ENCODE data around the gene PRR5. TPM values are rescaled to one million over a fixed set of nuclear protein-coding genes. Genes with fewer than 3 reads are reported as not detected.
"Not testable (repeated sequence)": the region's sequence is repeated elsewhere in the genome, so short reads cannot be mapped to it uniquely, and the experiment has no call there.

The PRR5 gene
- total RNA-seq, 1 donor from 2014 or later, result 38.9 TPM

DNA sequence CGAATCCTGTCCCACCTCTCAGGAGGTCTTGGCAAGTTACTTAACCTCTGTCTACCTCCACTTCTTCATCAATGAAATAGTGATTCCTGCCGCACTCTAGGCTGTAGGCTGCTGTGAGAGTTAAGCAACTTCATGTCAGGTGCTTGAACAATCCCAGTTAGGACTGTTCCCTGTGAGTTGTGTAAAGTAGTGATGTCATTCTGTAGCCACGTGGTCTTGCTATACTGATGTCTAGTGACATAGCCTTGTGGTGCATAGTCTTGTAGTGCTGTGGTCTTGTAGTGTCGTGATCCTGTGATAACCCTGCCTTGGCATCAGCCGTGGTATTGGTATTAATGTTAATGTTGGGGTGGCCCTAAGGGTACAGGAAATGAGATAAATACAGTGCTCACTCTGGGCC lies 30.3 kb upstream of the PRR5 start:
- no peak for DNase-seq (ENCODE audit: low spot score)

DNA sequence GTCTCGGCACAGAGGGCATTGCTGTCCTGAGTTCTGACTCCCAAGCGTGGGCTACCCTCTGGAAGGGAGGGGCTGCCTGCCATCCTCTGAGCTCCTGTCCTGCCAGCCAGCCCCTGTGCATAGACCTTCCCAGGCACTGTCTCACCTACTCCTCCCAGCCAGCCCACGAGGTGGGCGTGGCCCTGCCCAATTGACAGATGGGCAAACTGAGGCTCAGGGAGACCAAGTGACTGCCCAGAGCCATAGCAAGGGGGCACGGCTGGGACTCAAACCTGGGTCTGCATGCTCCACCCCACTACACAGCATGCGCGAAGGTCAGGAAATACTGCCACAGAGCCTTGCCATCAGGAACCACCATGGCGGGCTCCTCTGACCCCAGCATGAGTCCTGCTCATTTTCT lies 29.4 kb upstream of the PRR5 start:
- no peak for DNase-seq (ENCODE audit: low spot score)

DNA sequence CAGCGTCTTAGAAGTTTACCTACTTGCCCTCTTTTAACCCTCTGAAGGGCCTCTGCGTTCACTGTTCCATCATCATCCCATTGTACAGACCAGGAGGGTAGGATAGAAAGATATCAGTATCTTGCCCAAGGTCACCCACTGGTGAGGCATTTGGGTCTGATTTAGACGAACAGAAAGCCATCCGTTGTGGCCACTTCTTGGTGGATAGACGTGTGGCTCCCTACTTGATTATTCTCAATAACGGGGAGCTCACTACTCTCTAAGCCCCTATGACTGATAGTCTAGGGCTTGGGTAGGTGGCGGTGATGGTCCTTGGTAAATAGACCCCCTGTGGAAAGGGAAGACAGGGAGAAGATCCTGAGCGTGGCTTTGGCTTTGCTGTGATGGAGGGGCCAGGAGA lies 28.6 kb upstream of the PRR5 start:
- no peak for DNase-seq (ENCODE audit: low spot score)

DNA sequence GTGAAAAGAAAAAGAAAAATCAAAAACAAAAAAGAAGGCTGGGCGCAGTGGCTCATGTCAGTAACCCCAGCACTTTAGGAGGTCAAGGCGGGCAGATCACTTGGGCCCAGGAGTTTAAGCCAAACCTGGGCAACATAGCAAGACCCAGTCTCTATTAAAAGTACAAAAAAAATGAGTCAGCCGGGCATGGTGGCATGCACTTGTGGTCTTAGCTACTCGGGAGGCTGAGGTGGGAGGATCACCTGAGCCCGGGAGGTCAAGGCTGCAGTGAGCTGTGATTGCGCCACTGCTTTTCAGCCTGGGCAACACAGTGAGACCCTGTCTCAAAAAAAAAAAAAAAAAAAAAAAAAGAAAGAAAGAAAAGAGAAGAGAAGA lies 26.0 kb upstream of the PRR5 start:
- not testable (repeated sequence) for DNase-seq (ENCODE audit: low spot score)

DNA sequence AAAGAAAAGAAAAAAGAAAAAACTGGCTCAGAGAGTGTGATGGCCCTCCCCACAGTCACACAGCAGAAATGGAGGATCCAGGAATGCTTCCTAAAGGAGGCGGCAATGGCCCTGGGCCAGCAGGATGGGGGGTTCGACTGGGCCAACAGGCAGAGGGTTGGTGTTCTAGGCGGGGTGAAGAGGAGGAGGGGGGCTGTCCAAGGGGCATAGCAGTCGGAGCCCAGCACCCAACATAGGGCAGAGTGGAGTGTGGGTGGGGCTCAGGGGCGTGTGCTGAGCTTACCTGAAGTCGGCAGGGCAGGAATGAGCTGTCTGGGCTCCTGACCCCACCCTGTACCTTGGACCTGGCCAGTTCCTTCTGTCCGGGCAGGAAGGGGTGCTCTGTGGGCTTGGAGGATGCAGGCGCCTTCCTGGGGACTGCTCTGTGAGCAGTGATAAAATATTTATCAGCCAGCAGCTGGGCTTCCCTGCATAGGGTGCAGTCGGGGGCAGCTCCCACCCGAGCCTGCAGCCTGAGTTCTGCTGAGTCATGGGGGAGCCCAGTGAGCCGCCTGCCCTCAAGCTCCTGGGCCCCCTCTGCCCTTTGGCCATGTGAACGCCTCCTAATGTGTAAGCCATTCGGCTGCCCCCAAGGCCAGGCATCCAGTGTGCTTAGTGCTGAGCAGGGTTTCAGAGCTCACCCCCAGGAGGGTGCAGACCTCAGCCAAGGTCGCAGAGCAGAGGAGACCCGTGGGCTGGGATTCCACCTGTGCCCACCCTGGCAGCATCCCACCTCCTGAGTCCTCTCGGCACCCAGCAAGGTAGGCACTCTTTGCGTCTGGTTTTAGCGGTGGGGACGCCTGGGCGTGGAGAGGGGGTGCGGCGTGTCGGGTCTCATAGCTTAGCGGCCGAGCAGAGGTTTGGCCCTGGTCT lies 25.3 kb upstream of the PRR5 start:
- DNase-seq (ENCODE audit: low spot score), result no peak

DNA sequence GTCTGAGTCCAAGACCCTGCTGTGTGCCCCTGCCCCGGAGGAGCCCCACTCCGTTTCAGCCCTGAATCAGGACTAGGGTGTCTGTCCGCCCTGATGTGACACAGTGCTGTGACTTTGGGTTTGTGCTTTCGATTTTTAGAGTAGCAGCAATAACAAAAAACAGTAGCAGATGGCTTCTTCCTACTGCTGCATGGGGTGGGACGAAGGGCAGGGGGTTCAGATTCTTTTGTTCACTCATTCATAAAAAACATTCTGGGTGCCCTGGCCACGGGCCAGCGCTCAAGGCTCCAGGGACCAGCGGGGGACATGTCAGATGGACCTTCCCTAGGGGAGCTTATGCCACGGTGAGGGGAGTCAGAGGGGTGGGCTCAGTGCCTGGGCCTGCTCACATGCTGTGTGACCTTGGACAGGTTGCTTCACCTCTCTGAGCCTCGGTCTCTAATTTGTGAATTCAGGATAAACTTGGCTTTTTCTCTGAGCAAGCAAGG lies 24.6 kb upstream of the PRR5 start:
- no peak for DNase-seq (ENCODE audit: low spot score)

DNA sequence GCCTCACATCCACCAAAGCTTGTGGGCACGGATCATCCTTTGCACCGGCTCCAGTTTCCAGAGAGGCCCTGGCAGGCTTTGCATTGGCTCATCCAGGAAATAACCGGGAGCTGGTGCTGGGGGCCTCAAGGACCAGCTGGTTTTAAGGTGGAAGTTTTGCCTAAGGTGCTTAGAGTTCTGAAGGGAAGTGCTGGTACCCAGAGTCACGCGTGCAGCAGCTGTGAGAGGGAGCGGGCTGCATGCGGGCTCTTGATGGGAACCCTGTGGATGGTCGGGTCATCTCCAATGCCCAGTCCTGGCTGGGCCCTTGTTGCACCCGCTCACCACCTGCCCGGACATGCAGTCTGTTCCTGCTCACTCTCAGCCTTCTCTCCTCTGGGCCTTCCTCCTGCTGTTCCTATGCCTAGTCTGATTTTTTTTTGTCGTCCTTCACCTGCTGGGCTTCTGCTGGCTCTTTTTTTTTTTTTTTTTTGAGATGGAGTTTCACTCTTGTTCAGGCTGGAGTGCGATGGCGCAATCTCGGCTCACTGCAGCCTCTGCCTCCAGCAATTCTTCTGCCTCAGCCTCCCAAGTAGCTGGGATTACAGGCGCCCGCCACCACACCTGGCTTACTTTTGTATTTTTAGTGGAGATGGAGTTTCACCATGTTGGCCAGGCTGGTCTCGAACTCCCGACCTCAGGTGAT lies 24.0 kb upstream of the PRR5 start:
- no peak for DNase-seq (ENCODE audit: low spot score)

DNA sequence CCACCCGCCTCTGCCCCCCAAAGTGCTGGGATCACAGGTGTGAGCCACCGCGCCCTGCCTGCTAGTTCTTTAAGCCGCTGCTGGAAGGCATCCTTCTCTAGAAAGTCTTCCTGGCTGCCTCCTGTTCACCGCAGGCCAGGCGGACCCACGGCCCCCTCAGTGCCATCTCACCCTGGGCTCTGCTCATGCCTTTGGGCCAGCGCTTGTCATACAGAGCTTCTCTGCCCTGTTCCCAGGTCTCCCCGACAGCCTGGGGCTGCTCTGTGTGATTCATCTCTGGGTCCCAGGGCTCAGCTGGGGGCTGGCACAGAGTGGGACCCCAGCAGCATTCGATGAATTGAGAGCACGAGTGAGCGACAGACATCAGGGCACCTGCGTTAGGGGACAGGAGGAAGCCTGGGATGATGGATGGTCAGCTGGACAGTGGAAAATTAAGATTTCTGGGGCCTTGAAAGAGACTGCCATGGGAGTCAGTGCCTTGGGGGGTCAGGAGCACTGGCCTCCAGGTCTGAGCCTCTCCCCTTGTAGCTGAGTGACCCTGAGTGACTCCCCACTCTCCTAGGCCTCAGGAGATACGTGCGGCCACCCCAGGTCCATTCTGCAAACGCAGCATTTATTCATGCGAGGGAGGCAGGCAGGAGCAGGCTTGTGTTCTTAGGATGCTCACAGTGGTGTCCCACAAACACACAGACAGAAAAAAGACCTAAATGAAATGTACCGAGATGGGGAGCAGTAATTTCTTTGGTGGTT lies 23.3 kb upstream of the PRR5 start:
- DNase-seq (ENCODE audit: low spot score), result no peak

DNA sequence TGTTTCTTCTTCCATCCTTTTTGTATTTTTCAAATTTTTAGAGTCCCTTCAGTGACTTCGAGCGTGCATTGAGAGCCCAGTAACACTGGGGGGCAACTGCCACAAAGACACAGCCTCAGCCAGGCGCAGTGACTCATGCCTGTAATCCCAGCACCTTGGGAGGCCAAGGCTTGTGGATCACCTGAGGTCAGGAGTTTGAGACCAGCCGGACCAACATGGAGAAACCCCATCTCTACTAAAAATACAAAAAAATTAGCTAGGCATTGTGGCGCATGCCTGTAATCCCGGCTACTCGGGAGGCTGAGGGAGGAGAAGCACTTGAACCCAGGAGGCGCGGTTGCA lies 22.7 kb upstream of the PRR5 start:
- DNase-seq (ENCODE audit: low spot score), result not testable (repeated sequence)

DNA sequence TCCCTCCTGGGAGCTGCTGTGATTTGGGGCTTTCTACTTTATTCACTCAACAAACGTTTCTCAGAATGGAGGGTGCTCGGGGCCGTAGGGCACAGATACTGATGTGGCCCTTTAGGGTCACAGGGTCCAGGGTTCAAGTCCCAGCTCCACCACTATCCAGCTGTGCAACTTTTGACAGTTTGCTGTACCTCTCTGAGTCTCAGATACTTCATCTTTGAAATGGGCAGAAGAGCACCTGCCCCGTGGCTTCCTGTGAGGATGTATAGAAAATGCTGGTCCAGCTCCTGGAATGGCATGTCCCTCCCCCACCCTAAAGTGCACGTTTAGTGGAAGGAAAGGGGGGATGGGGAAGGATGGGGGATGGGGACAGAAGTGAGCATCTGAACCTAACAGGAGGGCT lies 21.9 kb upstream of the PRR5 start:
- DNase-seq (ENCODE audit: low spot score), result no peak

DNA sequence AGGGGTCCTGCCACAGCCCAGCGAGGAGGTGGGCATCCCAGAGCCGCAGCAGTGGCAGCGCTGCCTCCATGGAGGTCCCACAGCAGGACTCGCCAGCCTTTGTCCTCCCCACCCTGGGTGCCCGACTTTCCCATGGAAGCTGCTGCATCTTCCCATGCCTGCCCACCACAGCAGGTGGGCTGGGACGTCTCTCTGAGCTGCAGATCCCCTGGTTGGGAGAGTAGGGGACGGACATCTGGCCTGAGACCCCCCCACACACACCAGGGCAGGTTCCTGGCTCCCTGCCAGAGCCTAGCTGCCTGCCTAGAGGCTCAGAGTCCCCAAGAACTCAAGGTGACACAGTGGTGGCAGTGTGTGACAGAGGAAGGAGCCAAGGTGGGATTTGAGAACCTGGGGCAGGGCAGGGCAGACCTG lies 21.5 kb upstream of the PRR5 start:
- DNase-seq (ENCODE audit: low spot score), result no peak

DNA sequence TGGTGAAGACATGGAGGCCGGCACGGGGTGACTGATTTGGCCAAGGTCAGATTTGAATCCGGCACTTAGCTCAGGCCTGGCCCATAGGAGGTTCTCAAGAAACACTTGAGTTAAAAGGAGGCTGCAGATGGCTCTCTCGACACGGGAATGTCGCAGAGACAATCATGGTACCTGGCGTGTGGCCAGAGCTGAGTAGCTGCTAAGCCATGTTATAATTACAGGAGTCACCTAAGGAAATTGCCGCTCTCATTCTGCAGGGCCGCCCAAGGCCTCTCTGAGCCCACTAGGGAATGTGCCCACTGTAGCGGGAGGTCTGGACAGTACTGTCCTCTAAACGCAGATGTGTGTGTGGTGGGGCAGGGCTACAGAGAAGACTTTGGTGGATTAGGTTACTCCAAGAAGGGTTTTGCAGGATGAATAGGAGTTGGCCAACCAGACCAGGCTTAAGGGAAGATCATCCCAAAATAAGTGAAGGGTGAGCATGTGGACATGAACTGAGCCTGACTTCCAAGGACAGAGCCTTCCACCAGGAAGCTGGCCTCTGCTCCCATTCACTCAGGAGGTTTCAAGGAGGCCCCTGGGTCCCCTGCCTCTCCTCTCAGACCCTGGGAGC lies 19.3 kb upstream of the PRR5 start:
- no peak for DNase-seq (ENCODE audit: low spot score)

DNA sequence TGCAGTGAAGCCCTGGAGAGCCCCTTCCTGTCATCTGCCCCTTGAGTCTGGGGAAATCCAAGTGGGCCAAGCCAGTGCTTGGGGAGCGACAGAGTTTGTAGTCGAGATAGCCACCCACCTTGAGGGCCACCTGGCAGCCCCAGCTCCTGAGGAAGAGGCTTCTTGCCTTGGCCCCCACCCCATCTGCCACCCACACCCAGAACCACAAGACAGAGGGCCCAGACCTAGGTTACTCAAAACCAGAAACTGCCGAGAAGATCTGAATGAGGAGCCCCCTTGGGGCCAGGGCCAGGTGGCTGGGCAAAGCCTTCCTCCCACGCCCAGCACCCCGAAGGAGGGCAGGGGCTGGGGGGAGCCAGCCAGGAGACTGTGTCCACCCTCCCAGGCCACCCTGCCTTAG lies 18.8 kb upstream of the PRR5 start:
- DNase-seq (ENCODE audit: low spot score), result no peak

DNA sequence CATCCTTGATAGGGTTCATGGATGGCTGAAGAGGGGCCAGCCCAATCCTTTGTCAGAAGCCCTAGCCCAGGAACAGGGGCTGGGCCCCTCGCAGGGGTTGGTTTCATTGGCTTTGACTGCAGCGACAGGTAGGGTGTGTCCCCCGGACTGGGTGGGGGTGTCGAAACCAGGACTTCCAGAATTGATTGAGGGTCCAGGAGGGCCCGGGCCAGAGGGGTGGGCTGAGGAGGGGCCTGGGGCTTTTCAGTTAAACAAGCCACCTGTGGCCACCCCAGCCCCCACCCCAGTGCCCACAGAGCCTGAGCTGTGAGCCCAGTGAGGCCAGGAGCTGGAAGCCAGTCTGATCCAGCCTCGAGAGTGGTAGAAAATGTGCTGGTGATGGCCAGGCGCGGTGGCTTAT lies 18.1 kb upstream of the PRR5 start:
- no peak for DNase-seq (ENCODE audit: low spot score)

DNA sequence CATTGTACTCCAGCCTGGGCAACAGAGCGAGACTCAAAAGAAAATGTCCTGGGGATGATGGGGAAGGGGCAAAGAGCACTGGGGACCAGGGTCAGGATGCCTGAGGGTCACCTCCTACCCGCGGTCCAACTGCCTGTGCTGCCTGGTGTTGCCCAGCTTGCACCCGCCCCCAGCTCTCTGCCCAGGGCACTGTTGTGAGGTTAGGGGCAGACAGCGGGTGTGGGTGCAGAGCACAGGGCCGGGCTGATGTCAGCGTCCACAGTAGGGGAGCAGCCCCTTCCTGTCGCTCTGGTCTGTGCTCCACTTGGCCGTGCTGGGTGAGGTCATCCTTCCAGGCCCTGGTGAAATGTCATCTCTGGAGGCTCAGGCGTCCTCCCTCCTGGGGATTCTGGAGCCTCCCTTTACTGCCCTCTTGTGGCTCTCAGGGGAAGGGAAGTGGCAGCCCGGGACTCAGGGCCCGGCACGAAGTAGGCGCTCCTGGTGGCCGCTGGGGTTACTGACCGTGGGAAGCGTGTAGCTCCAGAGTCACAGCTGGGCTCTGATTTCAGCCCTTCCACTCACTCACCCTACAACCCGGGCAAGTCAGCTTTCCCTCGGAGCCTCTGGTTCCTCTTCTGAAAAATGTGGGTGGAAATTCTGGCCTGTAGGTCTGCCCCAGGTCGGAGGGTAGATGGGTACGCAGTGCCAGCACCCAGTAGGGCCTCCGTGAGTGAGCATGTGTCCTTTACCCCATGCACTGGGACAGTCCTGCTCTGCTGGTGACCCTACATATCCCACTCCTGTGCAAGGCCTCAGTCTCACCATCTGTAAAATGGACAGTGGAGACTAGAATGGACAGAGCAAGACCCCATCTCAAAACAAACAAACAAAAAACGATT lies 17.3 kb upstream of the PRR5 start:
- DNase-seq (ENCODE audit: low spot score), result no peak

DNA sequence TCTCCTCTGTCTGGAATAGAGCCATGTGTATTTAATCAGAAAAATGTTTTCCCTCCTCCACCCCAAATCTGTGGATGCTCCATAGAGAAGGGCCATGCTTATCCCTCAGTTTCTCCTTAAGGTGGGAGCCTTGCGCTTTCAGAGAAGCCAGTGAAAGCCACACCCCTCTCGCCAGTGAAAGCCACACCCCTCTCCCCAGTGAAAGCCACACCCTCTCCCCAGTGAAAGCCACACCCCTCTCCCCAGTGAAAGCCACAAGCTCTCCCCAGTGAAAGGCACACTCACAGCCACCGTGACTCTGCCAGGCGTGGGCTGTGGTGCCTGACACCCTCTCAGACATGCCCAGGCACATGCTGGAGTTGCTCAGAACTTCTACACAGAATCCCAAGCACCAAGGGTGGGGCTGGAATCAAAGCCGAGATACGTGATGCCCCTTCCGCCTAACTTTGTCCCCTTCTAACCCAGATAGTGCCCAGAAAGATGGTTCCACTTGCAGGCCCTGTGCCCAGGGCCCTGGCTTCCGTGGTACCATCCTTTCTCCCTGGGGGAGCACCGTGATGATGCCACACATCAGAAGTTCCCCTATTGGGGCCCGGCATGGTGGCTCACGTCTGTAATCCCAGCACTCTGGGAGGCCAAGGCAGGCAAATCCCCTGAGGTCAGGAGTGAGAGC lies 16.5 kb upstream of the PRR5 start:
- DNase-seq (ENCODE audit: low spot score), result no peak

DNA sequence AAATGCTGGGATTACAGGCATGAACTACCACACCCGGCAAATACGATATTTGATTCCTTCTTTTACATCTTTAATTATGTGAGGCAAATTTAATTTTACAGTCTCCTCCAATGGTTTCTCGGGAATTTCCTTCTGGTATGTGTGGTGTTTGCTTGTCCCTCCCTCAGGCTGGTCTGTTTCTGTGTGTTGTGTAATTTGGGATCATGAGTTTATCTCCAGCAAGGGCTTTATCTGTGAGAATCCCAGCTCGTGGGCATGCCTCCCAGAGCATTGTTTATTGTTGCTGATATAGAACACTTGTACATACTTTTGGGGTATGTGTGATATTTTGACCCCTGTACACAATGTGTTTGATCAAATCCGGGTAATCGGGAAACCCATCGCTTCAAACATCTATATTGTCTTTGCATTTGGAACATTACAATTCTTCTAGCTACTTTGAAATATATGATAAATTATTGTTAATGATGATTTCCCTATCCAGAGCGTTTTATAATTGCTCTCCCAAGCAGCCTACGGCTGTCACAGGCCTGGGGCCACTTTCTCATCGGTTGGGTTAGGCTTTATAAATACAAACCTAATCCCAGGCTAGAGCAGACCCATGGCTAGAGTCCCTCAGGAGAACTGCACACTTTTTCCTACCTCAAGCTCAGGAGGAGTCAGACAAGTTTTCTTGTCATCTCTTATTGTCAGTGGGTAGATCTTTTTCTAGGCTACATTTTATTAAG lies 15.0 kb upstream of the PRR5 start:
- no peak for DNase-seq (ENCODE audit: low spot score)

DNA sequence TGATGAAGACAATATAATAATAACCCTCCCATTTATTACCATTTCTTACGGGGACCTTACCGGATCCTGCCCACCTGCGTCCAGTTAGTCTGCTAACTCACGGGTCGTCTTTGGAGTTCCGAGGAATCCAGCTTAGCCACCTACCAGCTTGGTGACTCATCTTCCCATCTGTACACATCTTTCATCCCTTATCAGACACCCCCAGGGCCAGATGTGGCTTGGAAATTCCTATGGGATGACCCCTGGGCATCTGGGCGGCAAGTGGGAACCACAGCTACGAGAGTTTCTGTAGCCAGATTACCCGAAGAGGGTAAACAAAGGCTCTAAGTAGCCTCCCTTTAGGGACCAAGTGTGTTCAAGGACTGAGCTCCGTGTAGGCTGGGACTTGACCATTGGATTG lies 12.8 kb upstream of the PRR5 start:
- no peak for DNase-seq (ENCODE audit: low spot score)

DNA sequence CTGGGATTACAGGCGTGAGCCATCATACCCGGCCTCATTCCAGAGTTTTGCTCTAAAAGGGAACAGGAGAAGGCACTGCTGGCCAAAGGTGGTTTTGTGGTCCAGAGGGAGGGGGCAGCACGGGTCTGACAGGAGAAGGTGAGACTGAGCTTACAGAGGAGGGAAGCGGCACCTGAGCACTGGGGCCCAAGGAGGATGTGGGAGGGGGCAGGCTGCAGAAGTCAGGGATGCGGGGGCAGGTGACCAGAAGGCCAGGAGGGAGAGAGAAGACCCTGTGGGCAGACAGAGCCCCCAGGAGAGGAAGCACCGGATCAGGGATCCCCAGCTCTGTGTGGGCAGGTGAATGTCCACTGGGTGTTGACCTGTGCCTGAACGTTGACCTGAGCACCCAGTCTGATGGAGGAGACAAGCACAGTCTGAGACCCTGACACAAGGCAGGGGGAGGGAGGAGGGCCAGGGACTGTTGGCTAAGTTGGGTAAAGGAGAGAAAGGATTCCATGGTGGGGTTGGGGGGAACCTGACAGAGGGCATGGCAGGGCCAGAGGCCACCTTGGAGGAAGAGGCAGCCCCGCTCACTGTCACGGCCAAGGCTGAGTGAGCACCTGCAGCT lies 12.0 kb upstream of the PRR5 start:
- no peak for DNase-seq (ENCODE audit: low spot score)
